ENCODE measurements around the gene PDLIM1.

PDLIM1 gene

DNA sequence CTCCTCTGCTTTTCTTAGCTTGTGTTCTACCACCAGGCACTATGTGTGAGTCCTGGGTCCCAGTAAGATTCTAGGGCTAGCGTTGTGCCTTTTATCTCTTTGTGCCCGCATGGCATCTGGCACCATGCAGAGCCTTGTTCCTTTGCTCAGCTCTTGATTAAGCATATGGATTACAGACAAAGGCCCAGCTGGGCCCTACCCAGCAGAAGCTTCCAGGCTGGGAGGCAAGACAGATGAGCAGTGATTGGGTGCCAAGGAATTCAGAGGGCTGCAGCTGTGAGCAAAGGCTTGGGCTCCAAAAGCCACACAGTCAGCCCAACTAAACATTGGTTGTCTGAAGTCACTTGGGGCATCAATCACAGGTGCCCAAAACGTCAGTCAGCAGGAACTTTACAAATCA is 94.8 kb downstream of the PDLIM1 start:
- no peak for DNase-seq

DNA sequence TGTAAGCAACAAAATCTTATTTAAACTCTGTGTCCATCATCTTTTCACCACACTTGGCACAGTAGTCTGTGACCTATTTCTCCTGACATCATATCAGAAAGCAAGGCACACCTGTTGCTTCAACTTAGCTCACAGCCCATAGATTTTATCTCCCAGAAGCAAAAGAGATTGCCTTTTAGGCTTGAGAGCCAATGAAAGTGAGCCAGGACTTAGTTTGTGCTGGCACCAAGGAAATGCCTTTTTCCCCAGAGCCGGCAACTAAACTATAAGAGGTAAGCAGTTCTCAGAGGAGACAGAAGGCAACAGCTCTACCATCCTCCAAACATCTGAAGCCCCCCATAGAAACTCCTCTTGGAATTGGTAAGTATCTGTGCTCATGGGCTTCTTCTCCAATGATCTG is 96.9 kb downstream of the PDLIM1 start, which contains the start of gene ACSM6:
Gene ACSM6, plus strand, starts transcription at position 295 of the 400 bp plus-strand sequence. CDS start 248 bp downstream, outside the sequence.
- no peak for DNase-seq

DNA sequence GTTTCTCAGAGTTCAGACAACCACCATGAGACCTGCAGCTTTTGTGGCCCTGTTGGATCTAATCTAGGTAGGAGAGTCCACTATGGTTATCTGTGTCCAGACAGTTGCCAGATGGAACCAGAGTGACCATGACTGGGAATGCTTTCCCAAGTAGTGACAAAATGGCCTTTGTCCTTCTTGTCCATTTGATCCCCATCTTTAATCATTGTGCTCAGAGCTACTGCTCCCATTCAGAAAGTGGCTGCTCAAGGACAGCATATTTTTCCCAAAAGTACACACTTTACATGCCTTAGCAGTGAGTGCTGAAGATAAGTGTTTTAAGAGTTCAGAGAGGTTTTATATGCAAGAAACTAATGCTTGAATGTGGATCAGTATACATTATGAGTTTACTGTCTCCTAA is 102.2 kb downstream of the PDLIM1 start:
- no peak for DNase-seq

DNA sequence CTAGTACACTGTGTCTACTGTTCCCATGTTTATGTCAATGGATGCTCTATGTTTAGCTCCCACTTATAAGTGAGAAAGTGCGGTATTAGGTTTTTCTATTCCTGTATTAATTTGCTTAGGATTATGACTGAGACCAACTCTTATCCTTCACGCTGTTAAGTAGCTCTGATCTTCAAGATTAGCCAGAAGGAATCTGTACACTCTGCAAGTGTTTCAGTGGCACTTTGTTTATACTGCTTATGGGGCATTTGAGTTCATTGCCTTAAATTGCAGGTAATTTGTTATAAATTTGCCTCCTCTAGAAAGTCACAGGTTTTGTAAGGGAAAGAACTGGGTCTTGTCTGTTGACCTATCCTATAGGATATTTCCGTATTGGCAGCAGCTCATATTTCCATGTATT is 103.2 kb downstream of the PDLIM1 start:
- DNase-seq, result no peak
